Suppressor macrophage (primary cell): Measurements from ENCODE around the gene ZBTB7A.
"Not testable (repeated sequence)": the region's sequence is repeated elsewhere in the genome, so short reads cannot be mapped to it uniquely, and the experiment has no call there.

ENCODE experiments used
- DNase-seq, 4 experiments: peaks; one replicate each; pipeline ENCODE4 v3.0.0-alpha.2; 2020 to 2022

Gene ZBTB7A

GRCh38 chr19:4014541-4015491, 51.9 kb downstream of the ZBTB7A start:
- DNase-seq, result no peak

- DNase-seq, result no peak
Observed at GRCh38 chr19:4013886-4014540, 52.7 kb downstream of the ZBTB7A start.

- DNase-seq, result no peak
Observed at GRCh38 chr19:4012975-4013634, 53.6 kb downstream of the ZBTB7A start.

- no peak for DNase-seq
Observed at GRCh38 chr19:4012092-4012974, 54.4 kb downstream of the ZBTB7A start.

GRCh38 chr19:4011430-4011829, 55.3 kb downstream of the ZBTB7A start:
- DNase-seq, result not testable (repeated sequence)

GRCh38 chr19:4010808-4011110, 55.9 kb downstream of the ZBTB7A start:
- no peak for DNase-seq

GRCh38 chr19:4009990-4010807, 56.5 kb downstream of the ZBTB7A start:
- DNase-seq, result no peak

- DNase-seq, result peak in 3 of 4 experiments; percentile 24 to 42 (median 26)
Observed at GRCh38 chr19:4007836-4008539, 58.7 kb downstream of the ZBTB7A start.

- peak; percentile 98 to 100 (median 100) for DNase-seq
Observed at GRCh38 chr19:4007021-4007835, 59.5 kb downstream of the ZBTB7A start, which contains the start of gene PIAS4. PIAS4 (plus strand) TSS chr19:4007736; CDS start chr19:4007761, 25 bp downstream.

GRCh38 chr19:4005436-4005835, 61.3 kb downstream of the ZBTB7A start:
- not testable (repeated sequence) for DNase-seq

GRCh38 chr19:4000798-4001197, 65.9 kb downstream of the ZBTB7A start:
- DNase-seq, result not testable (repeated sequence)

GRCh38 chr19:3998667-3999412, 67.9 kb downstream of the ZBTB7A start:
- not testable (repeated sequence) for DNase-seq

- DNase-seq, result no peak
Observed at GRCh38 chr19:3995607-3996006, 71.1 kb downstream of the ZBTB7A start.
